HG03280 (cell line): ENCODE results near the gene ALG13.
A peak's percentile ranks its signal among the peaks of the same experiment; 100 is the strongest.
"Not testable (repeated sequence)": the region's sequence is repeated elsewhere in the genome, so short reads cannot be mapped to it uniquely, and the experiment has no call there.

Experiments
- ATAC-seq: cut with Tn5 transposase; IDR thresholded peaks from one replicate; pipeline ENCODE4 v1.9.1; 2021; ENCODE audit warnings: mild to moderate bottlenecking, moderate library complexity; ENCODE audit not compliant: unreplicated experiment

The ALG13 gene

GRCh38 chrX:111680988-111681779, at the start of gene ALG13:
ALG13 (plus strand) TSS chrX:111681170; CDS start chrX:111681219, 49 bp downstream.
- peak; percentile 95 for ATAC-seq

GRCh38 chrX:111634823-111635729, 45.9 kb upstream of the ALG13 start:
- ATAC-seq = no peak

DNA sequence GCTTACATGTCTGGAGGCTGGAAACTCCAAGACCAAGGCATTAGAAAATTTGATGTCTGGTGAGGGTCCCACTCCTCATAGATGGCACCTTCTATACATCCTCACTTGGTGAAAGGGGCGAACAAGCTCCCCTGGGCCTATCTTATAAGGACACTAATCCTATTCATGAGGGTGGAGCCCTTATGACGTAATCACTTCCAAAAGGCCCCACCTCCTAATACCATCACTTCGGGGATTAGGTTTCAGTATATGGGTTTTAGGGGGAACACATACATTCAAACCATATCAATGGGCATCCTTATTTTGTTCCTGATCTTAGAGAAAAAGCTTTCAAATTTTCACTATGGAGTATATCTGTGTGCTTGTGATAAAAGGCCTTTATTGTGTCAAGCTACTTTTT, 39.0 kb upstream of the ALG13 start:
- ATAC-seq = no peak

- ATAC-seq = not testable (repeated sequence)
Measured at GRCh38 chrX:111645165-111645564, 35.8 kb upstream of the ALG13 start.

GRCh38 chrX:111645607-111646006, 35.4 kb upstream of the ALG13 start:
- no peak for ATAC-seq

GRCh38 chrX:111646515-111646914, 34.5 kb upstream of the ALG13 start:
- ATAC-seq = no peak

GRCh38 chrX:111648802-111649201, 32.2 kb upstream of the ALG13 start:
- ATAC-seq = no peak

DNA sequence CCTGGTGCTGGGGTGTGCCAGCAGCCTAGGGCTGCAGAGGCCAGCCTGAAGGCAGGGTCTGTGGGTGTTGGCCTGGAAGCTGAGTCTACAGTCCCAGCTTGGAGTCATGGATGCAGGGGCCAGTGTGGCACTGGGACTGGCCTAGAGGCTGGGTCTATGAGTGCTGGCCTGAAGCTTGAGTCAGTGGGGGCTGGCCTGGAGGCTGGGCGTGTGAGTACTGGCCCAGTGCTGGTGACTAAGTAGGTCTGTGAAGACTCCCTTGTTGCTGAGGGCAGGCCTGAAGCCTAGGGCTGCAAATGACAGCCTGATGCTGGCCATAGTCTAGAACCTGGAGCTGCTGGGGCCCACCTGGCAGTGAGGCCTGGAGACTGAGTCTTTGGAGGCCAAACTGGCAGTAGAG, 31.3 kb upstream of the ALG13 start:
- no peak for ATAC-seq

- ATAC-seq = no peak
Measured at GRCh38 chrX:111650845-111651244, 30.1 kb upstream of the ALG13 start.

GRCh38 chrX:111652719-111653118, 28.3 kb upstream of the ALG13 start:
- no peak for ATAC-seq

DNA sequence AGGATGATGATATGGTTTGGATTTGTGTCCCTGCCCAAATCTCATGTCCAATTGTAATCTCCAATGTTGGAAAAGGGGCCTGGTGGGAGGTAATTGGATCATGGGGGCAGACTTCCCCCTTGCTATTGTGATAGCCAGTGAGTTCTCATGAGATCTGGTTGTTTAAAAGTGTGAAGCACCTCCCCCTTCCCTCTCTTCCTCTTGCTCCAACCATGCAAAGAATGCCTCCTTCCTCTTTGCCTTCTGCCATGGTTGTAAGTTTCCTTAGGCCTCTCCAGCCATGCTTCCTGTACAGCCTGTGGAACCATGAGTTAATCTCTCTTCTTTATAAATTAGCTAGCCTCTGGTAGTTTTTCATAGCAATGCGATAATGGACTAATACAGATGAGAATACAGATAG, 19.7 kb upstream of the ALG13 start:
- no peak for ATAC-seq

GRCh38 chrX:111662292-111662691, 18.7 kb upstream of the ALG13 start:
- no peak for ATAC-seq

- no peak for ATAC-seq
Measured at GRCh38 chrX:111671668-111672067, 9.3 kb upstream of the ALG13 start.

DNA sequence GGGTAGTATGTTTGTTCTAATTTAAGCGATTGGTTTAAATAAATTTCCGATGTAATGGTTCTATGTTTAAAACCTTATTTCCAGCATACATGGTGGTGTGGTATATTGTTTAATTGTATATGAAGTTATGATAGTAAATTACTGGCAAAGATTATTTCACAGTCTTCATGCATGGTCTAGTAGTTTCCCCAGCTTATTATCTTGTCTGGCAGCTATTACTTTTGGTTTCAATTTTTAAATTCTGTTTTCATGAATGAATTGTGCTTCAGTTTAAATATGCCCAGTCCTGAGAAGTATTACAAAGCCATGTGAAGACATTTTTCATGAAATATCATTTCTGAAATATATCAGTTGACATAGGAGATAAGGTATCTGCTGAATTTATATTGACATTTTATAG, 6.3 kb downstream of the ALG13 start:
- ATAC-seq = no peak

- ATAC-seq = no peak
Measured at GRCh38 chrX:111695297-111695880, 14.4 kb downstream of the ALG13 start.

DNA sequence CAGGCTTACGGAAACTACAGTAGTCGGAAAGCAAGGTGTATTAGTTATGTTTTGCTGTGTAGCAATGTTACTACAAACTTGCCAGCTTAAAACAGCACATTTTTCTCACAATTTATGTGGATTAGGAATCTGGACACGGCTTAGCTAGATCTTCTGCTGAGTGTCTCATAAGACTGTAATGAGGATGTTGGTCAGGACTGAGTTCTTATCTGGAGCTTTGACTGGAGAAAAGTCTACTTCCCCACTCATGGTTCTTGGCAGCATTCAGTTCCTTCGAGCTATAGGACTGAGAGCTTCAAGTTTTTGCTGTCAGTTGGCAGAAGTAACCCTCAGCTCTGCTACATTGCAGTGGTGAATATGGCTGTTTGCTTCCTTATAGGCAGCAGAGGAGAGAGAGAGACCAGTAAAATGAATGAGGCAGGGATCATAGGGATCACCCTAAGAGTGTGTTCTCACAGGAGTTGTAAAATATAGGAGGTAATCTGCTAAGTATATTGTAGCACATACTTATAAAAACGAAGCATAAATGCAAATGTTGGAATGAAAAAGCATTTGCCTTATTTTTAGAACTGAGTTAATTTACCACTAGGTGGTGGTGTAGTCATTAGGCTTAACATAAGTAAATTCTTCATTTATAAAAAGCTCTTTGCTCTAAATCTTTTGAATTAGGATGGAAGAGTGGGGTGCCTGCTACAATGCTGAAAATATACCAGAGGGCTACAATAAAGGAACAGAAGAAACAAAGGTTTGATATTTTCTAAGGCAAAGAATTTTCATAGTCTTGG, 38.6 kb downstream of the ALG13 start:
- no peak for ATAC-seq

- no peak for ATAC-seq
Measured at GRCh38 chrX:111728096-111728495, 47.1 kb downstream of the ALG13 start.

GRCh38 chrX:111731351-111731750, 50.4 kb downstream of the ALG13 start:
- ATAC-seq = no peak

DNA sequence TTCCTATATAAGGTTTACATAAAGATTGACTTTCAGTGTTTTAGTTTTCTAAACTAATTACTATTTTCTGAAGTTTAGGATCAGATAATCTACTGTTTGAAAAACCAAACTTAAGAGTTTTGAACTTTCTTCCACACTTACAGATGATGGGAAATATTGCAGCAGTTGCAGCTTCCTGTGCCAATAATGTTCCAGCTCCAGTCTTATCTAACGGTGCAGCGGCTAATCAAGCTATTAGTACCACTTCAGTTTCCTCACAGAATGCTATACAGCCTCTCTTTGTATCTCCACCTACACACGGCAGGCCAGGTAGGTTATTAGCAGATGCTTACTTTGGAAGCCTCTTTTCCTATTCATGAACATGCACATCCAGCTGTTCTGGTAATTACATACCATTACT, 55.6 kb downstream of the ALG13 start:
- ATAC-seq = no peak

- ATAC-seq = no peak
Measured at GRCh38 chrX:111742018-111742417, 61.0 kb downstream of the ALG13 start.

DNA sequence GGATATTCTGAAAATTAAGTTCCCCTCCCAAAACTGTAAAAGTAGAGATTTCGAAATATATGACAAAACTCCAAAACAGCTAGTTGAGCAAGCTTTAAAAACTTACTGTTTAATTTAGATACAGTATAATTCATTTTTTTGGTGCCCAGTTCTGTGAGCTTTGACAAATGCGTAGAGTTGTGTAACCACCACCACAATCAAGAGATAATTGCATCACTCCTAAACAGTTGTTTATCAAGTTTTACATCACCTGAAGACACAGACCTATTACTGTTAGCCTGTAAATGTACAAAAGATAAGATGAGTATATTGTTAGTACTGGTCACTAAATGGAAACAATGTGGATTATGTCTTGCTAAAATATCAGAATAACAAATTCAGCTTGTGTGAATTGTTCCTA, 62.3 kb downstream of the ALG13 start:
- ATAC-seq = no peak
